Bladder microvascular endothelial cell (primary cell): ENCODE results near the gene NAGS. TPM values are rescaled to one million over a fixed set of nuclear protein-coding genes. Genes with fewer than 3 reads are reported as not detected.

Experiments
- total RNA-seq: library from RNA; depleted of rRNA; stranded (reverse); fragments of >200 nt; gene quantifications from 2 replicates; pipeline ENCODE4 v1.2.3, GENCODE V29; 2014

The NAGS gene, protein sequence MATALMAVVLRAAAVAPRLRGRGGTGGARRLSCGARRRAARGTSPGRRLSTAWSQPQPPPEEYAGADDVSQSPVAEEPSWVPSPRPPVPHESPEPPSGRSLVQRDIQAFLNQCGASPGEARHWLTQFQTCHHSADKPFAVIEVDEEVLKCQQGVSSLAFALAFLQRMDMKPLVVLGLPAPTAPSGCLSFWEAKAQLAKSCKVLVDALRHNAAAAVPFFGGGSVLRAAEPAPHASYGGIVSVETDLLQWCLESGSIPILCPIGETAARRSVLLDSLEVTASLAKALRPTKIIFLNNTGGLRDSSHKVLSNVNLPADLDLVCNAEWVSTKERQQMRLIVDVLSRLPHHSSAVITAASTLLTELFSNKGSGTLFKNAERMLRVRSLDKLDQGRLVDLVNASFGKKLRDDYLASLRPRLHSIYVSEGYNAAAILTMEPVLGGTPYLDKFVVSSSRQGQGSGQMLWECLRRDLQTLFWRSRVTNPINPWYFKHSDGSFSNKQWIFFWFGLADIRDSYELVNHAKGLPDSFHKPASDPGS
- 2.0 and 5.3 TPM in 2 replicates for total RNA-seq

GRCh38 chr17:44004077-44004760, at the start of gene NAGS:
TSS of gene NAGS (plus strand) at chr17:44004622. CDS start at chr17:44004664, 42 bp downstream.

GRCh38 chr17:44014437-44015172, 10.2 kb downstream of the NAGS start, which contains the start of gene TMEM101:
TSS of gene TMEM101 (minus strand) at chr17:44014963. CDS start at chr17:44014952, 11 bp downstream.

Other genes with a start within 250 kb of the NAGS start
- gene SOST, start 245.8 kb upstream of the NAGS start, total RNA-seq = not detected in 2 replicates
- 35.8 and 90.5 TPM in 2 replicates for gene DUSP3, start 225.6 kb upstream of the NAGS start, total RNA-seq
- under 0.01 TPM in 1 of 2 replicates, not detected in the other for gene CFAP97D1, start 224.2 kb upstream of the NAGS start, total RNA-seq
- gene MPP3, start 171.5 kb upstream of the NAGS start, total RNA-seq = 3.4 and 6.3 TPM in 2 replicates
- gene CD300LG, start 157.4 kb upstream of the NAGS start, total RNA-seq = under 0.01 TPM in 2 replicates
- 0.16 and 1.1 TPM in 2 replicates for gene MPP2, start 97.1 kb upstream of the NAGS start, total RNA-seq
- not detected in 2 replicates for gene PPY, start 62.1 kb upstream of the NAGS start, total RNA-seq
- not detected in 2 replicates for gene PYY, start 50.7 kb upstream of the NAGS start, total RNA-seq
- gene TMEM101, start 10.3 kb downstream of the NAGS start, total RNA-seq = 78.7 and 83.5 TPM in 2 replicates
- gene LSM12, start 62.0 kb downstream of the NAGS start, total RNA-seq = 14.4 and 21.1 TPM in 2 replicates
- gene G6PC3, start 66.1 kb downstream of the NAGS start, total RNA-seq = 13.1 and 29.1 TPM in 2 replicates
- 45.6 and 50.3 TPM in 2 replicates for gene HDAC5, start 119.0 kb downstream of the NAGS start, total RNA-seq
- 2.6 and 2.8 TPM in 2 replicates for gene HROB, start 137.3 kb downstream of the NAGS start, total RNA-seq
- not detected in 2 replicates for gene ASB16, start 166.1 kb downstream of the NAGS start, total RNA-seq
- 24.3 and 36.6 TPM in 2 replicates for gene TMUB2, start 182.3 kb downstream of the NAGS start, total RNA-seq
- gene ATXN7L3, start 195.3 kb downstream of the NAGS start, total RNA-seq = 31.4 and 43.0 TPM in 2 replicates
- 35.3 and 63.9 TPM in 2 replicates for gene UBTF, start 215.1 kb downstream of the NAGS start, total RNA-seq